Neural crest cell (in vitro differentiated cells): ENCODE results near the gene CTSK. TPM values are rescaled to one million over a fixed set of nuclear protein-coding genes. Genes with fewer than 3 reads are reported as not detected.
A peak's percentile ranks its signal among the peaks of the same experiment; 100 is the strongest.
"Not testable (repeated sequence)": the region's sequence is repeated elsewhere in the genome, so short reads cannot be mapped to it uniquely, and the experiment has no call there.

Experiments
- DNase-seq: peaks from one replicate; pipeline ENCODE4 v3.0.0; 2021; ENCODE audit warnings: low read depth, mixed read lengths, low spot score
- H3K27ac Mint-ChIP-seq: one replicate; pipeline ENCODE4 v1.8.0; 2021; ENCODE audit warnings: mild to moderate bottlenecking, mixed read lengths; ENCODE audit not compliant: unreplicated experiment
- H3K27me3 Mint-ChIP-seq: 2 replicates; pipeline ENCODE4 v1.8.0; 2021; ENCODE audit warnings: low read depth, mild to moderate bottlenecking, mixed read lengths
- H3K36me3 Mint-ChIP-seq: 2 replicates; pipeline ENCODE4 v1.8.0; 2021; ENCODE audit warnings: low read depth, mild to moderate bottlenecking, mixed read lengths
- H3K4me1 Mint-ChIP-seq: 2 replicates; pipeline ENCODE4 v1.8.0; 2021; ENCODE audit warnings: mixed read lengths
- H3K4me3 Mint-ChIP-seq: one replicate; pipeline ENCODE4 v1.8.0; 2021; ENCODE audit warnings: mild to moderate bottlenecking, mixed read lengths
- H3K9me3 Mint-ChIP-seq: 2 replicates; pipeline ENCODE4 v1.8.0; 2021; ENCODE audit warnings: mixed read lengths
- CTCF ChIP-seq: fragments of 200-600 bp; sonication (generic); conservative IDR thresholded peaks from 2 replicates; pipeline ENCODE4 v1.5.0; 2021; ENCODE audit warnings: antibody characterized with exemption, mild to moderate bottlenecking
- total RNA-seq: library from RNA; stranded (reverse); gene quantifications from 2 replicates; pipeline ENCODE4 v1.2.1, GENCODE V29; 2021

Gene CTSK
- total RNA-seq, 1 donor from 2014 or later: 5.8 TPM

- H3K9me3 Mint-ChIP-seq: no peaks in the 10 kb centered on the region
- no peak for DNase-seq
- peak overlapping the region; percentile 88 for H3K27ac Mint-ChIP-seq
- H3K27me3 Mint-ChIP-seq: no peaks in the 10 kb centered on the region
- TF ChIP-seq CTCF: no peak
- H3K36me3 Mint-ChIP-seq: no peaks in the 10 kb centered on the region
- no peaks in the 10 kb centered on the region for H3K4me1 Mint-ChIP-seq
- H3K4me3 Mint-ChIP-seq: no peak overlapping the region
Measured at GRCh38 chr1:150842343-150842742, 34.3 kb upstream of the CTSK start.

GRCh38 chr1:150841626-150842025, 33.6 kb upstream of the CTSK start:
- no peak overlapping the region for H3K4me3 Mint-ChIP-seq

GRCh38 chr1:150840850-150841249, 32.8 kb upstream of the CTSK start:
- not testable (repeated sequence) for H3K27ac Mint-ChIP-seq, H3K4me1 Mint-ChIP-seq, H3K36me3 Mint-ChIP-seq, H3K9me3 Mint-ChIP-seq, DNase-seq, H3K27me3 Mint-ChIP-seq, H3K4me3 Mint-ChIP-seq

More at GRCh38 chr1:150841626-150842025, 33.6 kb upstream of the CTSK start:
- no peak for TF ChIP-seq CTCF
- no peaks in the 10 kb centered on the region for H3K4me1 Mint-ChIP-seq
- H3K27ac Mint-ChIP-seq: no peak overlapping the region
- DNase-seq: no peak
- H3K27me3 Mint-ChIP-seq: no peaks in the 10 kb centered on the region
- H3K36me3 Mint-ChIP-seq: no peaks in the 10 kb centered on the region
- no peaks in the 10 kb centered on the region for H3K9me3 Mint-ChIP-seq

GRCh38 chr1:150836129-150836773, 28.2 kb upstream of the CTSK start:
- H3K27me3 Mint-ChIP-seq: no peaks in the 10 kb centered on the region
- H3K27ac Mint-ChIP-seq: no peak overlapping the region
- no peaks in the 10 kb centered on the region for H3K9me3 Mint-ChIP-seq
- no peak for TF ChIP-seq CTCF
- no peaks in the 10 kb centered on the region for H3K4me1 Mint-ChIP-seq
- peaks cover 4% of the 10 kb centered on the region for H3K36me3 Mint-ChIP-seq
- DNase-seq: no peak
- H3K4me3 Mint-ChIP-seq: no peak overlapping the region

GRCh38 chr1:150833961-150834360, 25.9 kb upstream of the CTSK start:
- H3K36me3 Mint-ChIP-seq, H3K4me3 Mint-ChIP-seq, DNase-seq, H3K27ac Mint-ChIP-seq, H3K27me3 Mint-ChIP-seq, H3K9me3 Mint-ChIP-seq, H3K4me1 Mint-ChIP-seq: not testable (repeated sequence)

GRCh38 chr1:150832597-150832996, 24.5 kb upstream of the CTSK start:
- DNase-seq: no peak
- no peaks in the 10 kb centered on the region for H3K9me3 Mint-ChIP-seq
- TF ChIP-seq CTCF: no peak
- H3K27ac Mint-ChIP-seq: no peak overlapping the region
- H3K4me1 Mint-ChIP-seq: no peaks in the 10 kb centered on the region
- no peak overlapping the region for H3K4me3 Mint-ChIP-seq
- peaks cover 4% of the 10 kb centered on the region for H3K36me3 Mint-ChIP-seq
- H3K27me3 Mint-ChIP-seq: no peaks in the 10 kb centered on the region

GRCh38 chr1:150829751-150830150, 21.7 kb upstream of the CTSK start:
- Mint-ChIP-seq H3K36me3 (peaks cover 4% of the 10 kb centered on the region), H3K9me3 (no peaks in the 10 kb centered on the region), H3K27ac (no peak overlapping the region), H3K4me3 (no peak overlapping the region), H3K4me1 (no peaks in the 10 kb centered on the region), H3K27me3 (no peaks in the 10 kb centered on the region)
- no peak for DNase-seq
- peak; percentile 60 for TF ChIP-seq CTCF
